CD4-positive, CD25-positive, alpha-beta regulatory T cell (primary cell): Measurements from ENCODE around the gene MERTK. TPM values are rescaled to one million over a fixed set of nuclear protein-coding genes. Genes with fewer than 3 reads are reported as not detected.
"Not testable (repeated sequence)": the region's sequence is repeated elsewhere in the genome, so short reads cannot be mapped to it uniquely, and the experiment has no call there.

Experiments
- ATAC-seq, 2 donors: fragments of 150-1000 bp; cut with Tn5 transposase; one replicate each; pipeline ENCODE4 v1.10.0; 2021; ENCODE audit warnings: low read depth in 2 of 2, moderate number of reproducible peaks in 2 of 2, moderate library complexity in 1 of 2
- DNase-seq, 3 donors: peaks; one replicate each; pipeline versions ENCODE4 v3.0.0 to v3.0.0-alpha.2; 2012 to 2022; ENCODE audit warnings: mixed read lengths in 1 of 3
- H3K27ac ChIP-seq: one replicate; pipeline ENCODE4 v1.7.0; 2013; ENCODE audit warnings: mild to moderate bottlenecking, low read length; ENCODE audit not compliant: insufficient read depth, poor library complexity, severe bottlenecking
- H3K27me3 ChIP-seq: one replicate; pipeline ENCODE4 v1.7.0; 2013; ENCODE audit warnings: low read length; ENCODE audit not compliant: control insufficient read depth, insufficient read depth
- H3K36me3 ChIP-seq: one replicate; pipeline ENCODE4 v1.7.0; 2013; ENCODE audit warnings: mild to moderate bottlenecking, low read length, moderate library complexity; ENCODE audit not compliant: control insufficient read depth, insufficient read depth
- H3K4me1 ChIP-seq: 2 replicates; pipeline ENCODE4 v1.7.0; 2013; ENCODE audit warnings: mild to moderate bottlenecking, low read length; ENCODE audit not compliant: insufficient read depth, control insufficient read depth, poor library complexity, severe bottlenecking
- H3K4me3 ChIP-seq: one replicate; pipeline ENCODE4 v1.7.0; 2013; ENCODE audit warnings: low read depth, mild to moderate bottlenecking, low read length, moderate library complexity
- H3K9me3 ChIP-seq, 2 experiments: 1 replicate in 1 of 2; 2 replicates in 1 of 2; pipeline ENCODE4 v1.7.0; 2013; ENCODE audit warnings: low read length in 2 of 2, mild to moderate bottlenecking in 1 of 2, moderate library complexity in 1 of 2; ENCODE audit not compliant: control insufficient read depth in 2 of 2
- H3K27ac Mint-ChIP-seq, 3 donors: one replicate each; pipeline ENCODE4 v1.8.0; 2020 to 2022; ENCODE audit warnings: mild to moderate bottlenecking in 3 of 3, mixed read lengths in 3 of 3, moderate library complexity in 2 of 3
- H3K27me3 Mint-ChIP-seq: one replicate; pipeline ENCODE4 v1.8.0; 2022; ENCODE audit warnings: mild to moderate bottlenecking, mixed read lengths
- H3K36me3 Mint-ChIP-seq: one replicate; pipeline ENCODE4 v1.8.0; 2020; ENCODE audit warnings: mixed read lengths
- H3K4me1 Mint-ChIP-seq, 4 donors: one replicate each; pipeline ENCODE4 v1.8.0; 2020 to 2022; ENCODE audit warnings: mixed read lengths in 4 of 4, mild to moderate bottlenecking in 1 of 4
- H3K4me3 Mint-ChIP-seq, 4 donors: one replicate each; pipeline ENCODE4 v1.8.0; 2020 to 2022; ENCODE audit warnings: mild to moderate bottlenecking in 4 of 4, mixed read lengths in 4 of 4, moderate library complexity in 3 of 4
- H3K9me3 Mint-ChIP-seq, 7 donors: one replicate each; pipeline ENCODE4 v1.8.0; 2020 to 2022; ENCODE audit warnings: mixed read lengths in 7 of 7, mild to moderate bottlenecking in 3 of 7, moderate library complexity in 2 of 7
- polyA plus RNA-seq, 4 donors: library from polyadenylated mRNA; unstranded; fragments of 300-500 nt; fragmentation: Illumina TruSeq; gene quantifications; one replicate each; pipeline ENCODE4 v1.2.3, GENCODE V29; 2021
- total RNA-seq: library from RNA; stranded (reverse); gene quantifications from one replicate; pipeline ENCODE4 v1.2.3, GENCODE V29; 2022

The MERTK gene
- total and polyA plus RNA-seq, 5 donors from 2014 or later: 0.20 TPM; not detected in 4

DNA sequence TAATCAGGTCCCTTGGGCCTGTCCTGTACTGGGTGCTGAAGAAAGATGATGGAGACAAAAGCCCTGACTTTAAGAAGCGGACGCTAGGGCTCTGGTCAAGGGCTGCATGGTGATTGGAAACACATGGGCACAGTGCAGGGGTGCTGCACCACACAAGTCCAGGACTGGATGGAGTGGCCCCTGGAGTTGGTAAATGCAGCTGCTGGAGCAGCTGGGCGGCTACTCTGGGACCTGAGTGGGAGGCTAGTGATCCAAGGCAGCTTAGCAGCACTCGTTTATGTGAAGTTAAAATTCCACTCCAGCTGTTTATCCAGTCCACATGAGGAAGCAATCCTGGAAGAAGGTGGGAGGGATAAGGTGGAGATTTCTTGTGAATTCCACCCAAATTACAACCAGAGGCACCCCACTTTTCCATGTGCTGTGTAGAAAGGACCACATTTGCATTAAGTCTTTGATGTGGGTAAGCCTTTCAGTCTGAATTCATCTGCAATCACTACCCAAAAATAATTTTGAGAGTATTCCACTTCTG is 24.9 kb downstream of the MERTK start:
- Histone ChIP-seq H3K4me3 (no peak overlapping the region), H3K27ac (no peak overlapping the region), H3K4me1 (no peaks in the 10 kb centered on the region), H3K36me3 (no peaks in the 10 kb centered on the region), H3K9me3 (no peaks in the 10 kb centered on the region), H3K27me3 (no peaks in the 10 kb centered on the region)
- no peaks in the 10 kb centered on the region for H3K4me1 Mint-ChIP-seq
- peaks cover 10% of the 10 kb centered on the region for H3K27me3 Mint-ChIP-seq
- H3K9me3 Mint-ChIP-seq: peaks cover 0 to 2% (median 0%) of the 10 kb centered on the region in 7 donors
- ATAC-seq (no peak), DNase-seq (no peak)
- no peak overlapping the region for H3K4me3 Mint-ChIP-seq
- no peaks in the 10 kb centered on the region for H3K36me3 Mint-ChIP-seq
- H3K27ac Mint-ChIP-seq: no peak overlapping the region

DNA sequence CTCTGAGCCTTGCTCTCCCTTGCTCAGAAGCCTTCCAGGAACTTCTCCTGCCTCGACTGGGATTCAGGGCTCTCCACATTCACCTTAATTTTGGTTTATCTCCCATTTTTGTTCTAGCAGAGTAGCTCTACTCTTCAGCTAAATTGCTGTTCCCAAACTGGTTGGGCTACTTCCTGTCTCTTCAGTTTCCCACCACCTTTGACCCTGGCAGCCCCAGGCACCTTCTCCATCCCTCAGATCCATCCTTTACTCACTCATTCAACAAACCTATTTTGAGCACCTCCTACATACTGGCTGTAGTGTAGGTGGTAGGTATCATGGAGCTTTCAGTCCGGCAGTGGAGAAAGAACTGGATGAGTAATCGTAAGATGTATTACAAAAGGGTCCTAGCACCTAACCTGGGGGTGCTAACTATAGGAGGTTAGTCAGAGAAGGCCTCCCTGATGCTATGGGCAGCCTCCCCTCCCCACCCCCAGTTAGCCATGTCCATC is 26.3 kb downstream of the MERTK start:
- H3K4me3 ChIP-seq: no peak overlapping the region
- H3K36me3 ChIP-seq: no peaks in the 10 kb centered on the region
- DNase-seq: no peak
- H3K4me1 ChIP-seq: no peaks in the 10 kb centered on the region
- Mint-ChIP-seq H3K36me3 (no peaks in the 10 kb centered on the region), H3K4me1 (no peaks in the 10 kb centered on the region), H3K27ac (no peak overlapping the region), H3K9me3 (no peaks in the 10 kb centered on the region), H3K4me3 (no peak overlapping the region), H3K27me3 (peaks cover 9% of the 10 kb centered on the region)
- no peaks in the 10 kb centered on the region for H3K27me3 ChIP-seq
- ATAC-seq: no peak
- H3K9me3 ChIP-seq: no peaks in the 10 kb centered on the region
- H3K27ac ChIP-seq: no peak overlapping the region

DNA sequence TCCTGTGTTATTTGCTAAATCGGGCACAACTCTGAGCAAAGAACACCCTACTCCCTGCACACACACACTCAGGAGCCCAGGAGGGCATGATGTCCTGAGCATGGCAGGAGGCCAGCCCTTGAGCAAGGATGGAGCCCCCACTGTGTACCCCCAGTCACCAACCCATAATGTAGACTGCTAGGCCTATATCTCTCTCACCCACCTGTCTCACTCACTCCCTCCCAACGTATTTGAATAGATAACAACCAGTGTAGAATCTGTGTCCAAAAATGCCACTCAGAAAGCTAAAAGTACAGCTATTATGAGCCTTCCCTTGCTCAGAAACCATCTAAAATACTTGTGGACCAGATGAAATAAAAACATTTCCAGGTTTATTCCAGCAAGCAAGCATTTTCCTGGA is 29.3 kb downstream of the MERTK start:
- H3K4me1 ChIP-seq: no peaks in the 10 kb centered on the region
- no peaks in the 10 kb centered on the region for H3K9me3 ChIP-seq
- H3K27ac ChIP-seq: no peak overlapping the region
- Mint-ChIP-seq H3K27ac (no peak overlapping the region), H3K4me3 (no peak overlapping the region), H3K4me1 (no peaks in the 10 kb centered on the region), H3K36me3 (no peaks in the 10 kb centered on the region), H3K9me3 (no peaks in the 10 kb centered on the region), H3K27me3 (peaks cover 14% of the 10 kb centered on the region)
- ATAC-seq (no peak), DNase-seq (no peak)
- no peaks in the 10 kb centered on the region for H3K27me3 ChIP-seq
- H3K4me3 ChIP-seq: no peak overlapping the region
- H3K36me3 ChIP-seq: no peaks in the 10 kb centered on the region

DNA sequence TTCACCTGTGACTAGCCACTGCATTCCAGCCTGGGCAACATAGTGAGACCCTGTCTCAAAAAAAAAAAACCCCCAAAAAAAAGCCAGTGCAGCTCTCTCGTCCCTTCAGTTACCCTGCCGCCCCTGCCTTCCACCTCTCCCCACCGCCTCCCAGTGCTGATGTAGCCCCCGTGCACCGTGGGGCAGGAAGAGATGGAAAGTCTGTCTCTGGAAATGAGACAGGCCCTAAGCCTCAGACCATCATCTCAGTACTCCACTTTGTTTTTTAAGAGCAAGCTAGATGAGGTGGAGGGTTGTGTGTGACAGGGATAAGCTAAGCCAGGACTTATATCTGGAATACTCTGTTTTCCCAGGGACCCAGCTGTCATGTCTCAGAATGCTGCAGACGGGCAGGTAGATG is 32.0 kb downstream of the MERTK start:
- H3K27ac Mint-ChIP-seq: no peak overlapping the region
- H3K27ac ChIP-seq: no peak overlapping the region
- no peaks in the 10 kb centered on the region for H3K4me1 ChIP-seq
- peaks cover 8% of the 10 kb centered on the region for H3K27me3 Mint-ChIP-seq
- H3K36me3 Mint-ChIP-seq: no peaks in the 10 kb centered on the region
- H3K4me1 Mint-ChIP-seq: no peaks in the 10 kb centered on the region
- no peak overlapping the region for H3K4me3 Mint-ChIP-seq
- H3K9me3 ChIP-seq: no peaks in the 10 kb centered on the region
- no peaks in the 10 kb centered on the region for H3K36me3 ChIP-seq
- H3K4me3 ChIP-seq: no peak overlapping the region
- H3K9me3 Mint-ChIP-seq: peaks cover 0 to 3% (median 0%) of the 10 kb centered on the region in 7 donors
- ATAC-seq (no peak), DNase-seq (no peak)
- no peaks in the 10 kb centered on the region for H3K27me3 ChIP-seq

DNA sequence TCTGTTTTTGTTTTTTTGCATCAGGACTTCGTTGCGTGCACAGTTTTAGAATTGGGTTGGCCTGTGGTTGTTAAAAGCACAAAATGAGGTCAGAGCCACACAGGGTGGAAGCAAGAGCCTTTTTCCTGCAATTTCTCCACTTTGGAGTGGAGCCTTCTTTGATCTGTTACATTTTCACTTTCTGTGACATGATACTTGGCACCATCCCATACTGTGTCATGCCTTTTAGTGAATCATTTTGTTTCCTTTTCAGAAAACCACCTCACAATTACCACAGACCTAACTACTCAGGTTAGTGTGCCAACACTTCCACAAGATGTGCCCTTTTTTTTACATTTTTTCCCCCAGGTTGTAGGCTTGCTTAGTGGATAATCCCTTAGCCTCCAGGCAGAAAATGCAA is 32.5 kb downstream of the MERTK start:
- H3K4me3 ChIP-seq: no peak overlapping the region
- no peak overlapping the region for H3K27ac Mint-ChIP-seq

DNA sequence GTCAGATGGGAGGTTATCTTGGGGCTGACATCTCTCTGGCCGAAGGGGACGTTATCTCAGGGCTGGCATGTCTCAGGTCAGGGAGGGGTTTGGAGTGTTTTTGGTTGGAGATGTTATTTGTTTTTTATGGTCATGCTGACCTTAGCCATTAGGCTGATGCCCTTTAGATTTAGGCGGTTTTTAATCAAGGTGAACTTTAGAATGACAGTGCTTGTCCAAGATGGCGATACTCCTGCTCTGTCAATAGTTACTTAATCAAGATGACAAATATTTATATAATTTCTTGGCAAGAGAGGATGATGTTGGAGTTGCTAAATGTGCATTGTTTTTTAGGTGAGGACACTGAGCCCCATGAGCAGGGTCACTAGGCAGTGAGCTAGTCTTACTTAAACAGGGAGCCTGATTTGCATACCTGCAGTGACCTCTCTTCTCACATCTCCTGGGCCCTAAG is 34.5 kb downstream of the MERTK start:
- Histone ChIP-seq H3K27ac (no peak overlapping the region), H3K9me3 (no peaks in the 10 kb centered on the region), H3K27me3 (no peaks in the 10 kb centered on the region), H3K4me3 (no peak overlapping the region), H3K36me3 (no peaks in the 10 kb centered on the region), H3K4me1 (no peaks in the 10 kb centered on the region)
- ATAC-seq: no peak
- H3K9me3 Mint-ChIP-seq: peaks cover 0 to 3% (median 0%) of the 10 kb centered on the region in 7 donors
- H3K27ac Mint-ChIP-seq: no peak overlapping the region
- H3K36me3 Mint-ChIP-seq: no peaks in the 10 kb centered on the region
- H3K27me3 Mint-ChIP-seq: peaks cover 4% of the 10 kb centered on the region
- no peaks in the 10 kb centered on the region for H3K4me1 Mint-ChIP-seq
- no peak overlapping the region for H3K4me3 Mint-ChIP-seq
- DNase-seq: no peak

More for the DNA sequence above, 32.5 kb downstream of the MERTK start:
- H3K27ac ChIP-seq: no peak overlapping the region
- no peak for DNase-seq
- no peaks in the 10 kb centered on the region for H3K4me1 ChIP-seq
- no peaks in the 10 kb centered on the region for H3K36me3 ChIP-seq
- no peaks in the 10 kb centered on the region for H3K27me3 ChIP-seq
- no peak overlapping the region for H3K4me3 Mint-ChIP-seq
- H3K9me3 Mint-ChIP-seq: peaks cover 0 to 3% (median 0%) of the 10 kb centered on the region in 7 donors
- H3K4me1 Mint-ChIP-seq: no peaks in the 10 kb centered on the region
- no peaks in the 10 kb centered on the region for H3K9me3 ChIP-seq
- H3K36me3 Mint-ChIP-seq: no peaks in the 10 kb centered on the region
- H3K27me3 Mint-ChIP-seq: peaks cover 8% of the 10 kb centered on the region
- no peak for ATAC-seq

DNA sequence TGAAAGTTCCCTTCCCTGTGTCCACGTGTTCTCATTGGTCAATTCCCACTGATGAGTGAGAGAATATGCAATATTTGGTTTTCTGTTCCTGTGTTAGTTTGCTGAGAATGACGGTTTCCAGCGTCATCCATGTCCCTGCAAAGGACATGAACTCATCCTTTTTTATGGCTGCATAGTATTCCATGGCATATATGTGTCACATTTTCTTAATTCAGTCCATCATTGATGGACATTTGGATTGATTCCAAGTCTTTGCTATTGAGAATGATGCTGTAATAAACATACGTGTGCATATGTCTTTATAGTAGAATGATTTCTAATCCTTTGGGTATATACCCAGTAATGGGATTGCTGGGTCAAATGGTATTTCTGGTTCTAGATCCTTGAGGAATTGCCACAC is 35.5 kb downstream of the MERTK start:
- not testable (repeated sequence) for ATAC-seq, H3K27me3 Mint-ChIP-seq, H3K27me3 ChIP-seq, H3K4me3 ChIP-seq, H3K36me3 Mint-ChIP-seq, H3K27ac ChIP-seq, H3K36me3 ChIP-seq, H3K4me1 ChIP-seq, DNase-seq, H3K27ac Mint-ChIP-seq, H3K4me3 Mint-ChIP-seq, H3K4me1 Mint-ChIP-seq, H3K9me3 ChIP-seq, H3K9me3 Mint-ChIP-seq

DNA sequence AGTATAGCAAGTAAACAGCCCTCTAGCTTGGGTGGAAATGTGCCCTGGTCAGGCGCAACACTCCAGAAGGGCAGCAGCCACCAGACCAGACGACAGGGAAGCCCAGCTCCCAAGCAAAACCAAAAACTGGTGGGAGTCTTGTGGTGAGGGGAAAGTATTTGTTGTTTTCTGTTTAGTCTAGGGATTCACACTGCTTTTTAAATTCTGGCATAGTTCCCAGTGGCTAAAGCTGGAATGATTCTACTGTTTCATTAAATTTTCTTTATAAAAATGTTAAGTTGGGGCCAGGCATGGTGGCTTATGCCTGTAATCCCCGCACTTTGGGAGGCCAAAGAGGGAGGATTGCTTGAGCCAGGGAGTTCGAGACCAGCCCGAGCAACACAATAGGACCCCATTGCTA is 38.5 kb downstream of the MERTK start:
- no peaks in the 10 kb centered on the region for H3K9me3 ChIP-seq
- Mint-ChIP-seq H3K9me3 (peaks cover 0 to 3% (median 0%) of the 10 kb centered on the region in 7 donors), H3K36me3 (no peaks in the 10 kb centered on the region), H3K4me1 (no peaks in the 10 kb centered on the region), H3K27ac (no peak overlapping the region), H3K4me3 (no peak overlapping the region), H3K27me3 (peaks cover 15% of the 10 kb centered on the region)
- no peaks in the 10 kb centered on the region for H3K36me3 ChIP-seq
- H3K27ac ChIP-seq: no peak overlapping the region
- H3K27me3 ChIP-seq: peaks cover 2% of the 10 kb centered on the region
- no peak overlapping the region for H3K4me3 ChIP-seq
- DNase-seq (no peak), ATAC-seq (no peak)
- no peaks in the 10 kb centered on the region for H3K4me1 ChIP-seq
